ELR (cell line): Measurements from ENCODE around the gene ITPK1.
A peak's percentile ranks its signal among the peaks of the same experiment; 100 is the strongest.

Experiments
- DNase-seq: peaks from one replicate; pipeline ENCODE4 v3.0.0-alpha.2; 2015; ENCODE audit warnings: low read depth

ITPK1 gene

DNA sequence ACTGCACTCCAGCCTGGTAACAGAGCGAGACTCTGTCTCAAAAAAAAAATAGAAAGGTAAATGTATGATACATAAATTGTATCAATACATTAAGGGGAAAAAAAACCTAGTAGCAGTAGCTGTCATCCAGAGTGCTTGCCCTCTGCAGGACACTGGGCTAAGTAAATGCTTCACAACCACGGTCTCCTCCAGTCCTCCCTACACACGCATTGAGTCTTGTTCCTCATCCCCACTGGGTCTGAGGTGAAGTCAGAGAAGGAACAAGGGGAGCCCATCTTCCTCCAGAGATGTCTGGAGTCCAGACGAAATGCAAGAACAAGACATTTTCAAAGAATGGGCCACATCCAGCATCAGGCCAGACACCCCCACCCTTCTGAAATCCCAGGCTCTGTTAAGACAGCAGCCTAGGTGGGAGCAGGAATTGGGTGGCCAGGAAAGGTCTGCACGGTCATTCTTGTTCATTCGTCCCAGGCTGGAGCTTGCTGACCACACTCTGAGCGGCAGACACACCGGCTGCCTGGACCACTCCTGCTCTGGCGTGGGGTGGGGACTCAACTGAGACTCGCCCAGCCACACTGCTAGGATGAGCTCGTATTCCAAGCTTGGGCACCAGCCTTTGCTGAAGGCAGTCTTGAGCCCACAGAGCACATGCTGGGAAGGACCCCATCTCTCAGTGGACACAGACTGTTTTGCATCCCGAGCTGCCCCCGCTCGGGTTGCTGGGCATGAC is 147.3 kb downstream of the ITPK1 start:
- DNase-seq = no peak

GRCh38 chr14:92967346-92967926 is 148.3 kb downstream of the ITPK1 start:
- DNase-seq = no peak

DNA sequence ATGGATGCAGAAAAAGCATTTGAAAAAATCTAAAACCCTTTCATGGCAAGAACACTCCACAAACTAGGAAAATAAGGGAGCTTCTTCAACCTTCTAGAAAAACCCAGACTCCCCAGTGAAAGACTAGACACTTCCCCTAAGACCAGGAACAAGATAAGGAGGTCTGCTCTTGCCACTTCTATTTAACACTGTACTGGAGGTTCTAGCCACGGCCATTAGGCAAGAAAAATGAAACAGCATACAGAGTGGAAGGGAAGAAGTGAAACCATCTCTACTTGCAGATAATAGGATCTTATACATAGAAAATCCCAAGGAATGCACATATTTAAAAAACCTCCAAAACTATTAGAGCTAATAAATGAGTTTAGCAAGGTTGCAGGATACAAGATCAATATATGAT is 150.4 kb downstream of the ITPK1 start:
- DNase-seq = no peak

- no peak for DNase-seq
Observed at GRCh38 chr14:92964124-92965109, 151.3 kb downstream of the ITPK1 start.

DNA sequence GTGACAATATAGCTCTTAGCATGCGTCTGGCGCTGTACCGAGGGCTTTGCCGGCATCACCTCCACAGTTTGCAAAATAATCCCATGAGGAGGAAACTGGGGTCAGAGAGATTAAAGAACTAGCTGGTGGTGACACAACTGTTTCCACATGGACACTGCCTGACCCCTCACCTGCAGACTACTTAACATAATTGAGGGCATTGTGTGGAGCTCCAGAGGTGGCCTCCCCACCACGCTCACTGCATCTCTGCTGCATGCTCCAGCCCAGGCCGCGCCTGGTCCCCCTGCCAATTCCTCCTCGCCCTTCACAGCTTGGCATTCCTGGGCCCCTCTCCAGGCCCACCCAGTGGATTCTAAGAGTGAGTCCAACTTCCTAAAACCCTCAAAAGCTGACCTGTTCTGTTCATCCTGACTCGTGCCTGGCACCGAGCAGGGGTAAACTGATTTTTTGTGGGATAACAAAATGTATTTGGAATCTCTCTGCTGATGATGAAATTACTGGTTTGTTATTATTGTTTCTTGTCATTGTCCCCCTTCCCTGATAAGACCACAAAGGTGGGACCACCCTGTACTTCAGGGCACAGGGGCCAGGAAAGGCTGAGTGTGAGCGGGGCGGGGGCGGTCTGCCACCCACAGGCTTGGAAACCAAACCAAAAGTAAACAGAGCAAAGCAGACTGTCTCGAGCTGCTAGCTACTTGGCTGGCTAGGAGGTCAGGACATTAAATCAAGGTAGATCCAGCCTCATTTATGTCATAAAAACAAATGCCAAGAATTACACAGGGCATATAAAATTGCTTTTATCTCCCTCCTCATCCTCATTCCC is 152.2 kb downstream of the ITPK1 start:
- DNase-seq = no peak

DNA sequence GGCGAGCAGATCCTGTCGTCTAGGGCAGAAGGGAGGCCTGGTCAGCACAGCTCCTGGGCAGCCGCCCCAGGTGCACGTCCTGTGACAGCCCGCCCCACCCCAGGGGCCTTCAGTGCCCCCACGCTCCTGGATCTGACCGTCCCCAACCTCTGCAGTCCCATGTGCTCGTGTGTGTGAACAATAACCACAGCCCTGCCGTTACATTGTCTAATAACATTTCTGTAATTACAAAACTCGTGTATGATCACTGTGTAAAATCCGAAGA is 153.0 kb downstream of the ITPK1 start:
- DNase-seq = no peak

DNA sequence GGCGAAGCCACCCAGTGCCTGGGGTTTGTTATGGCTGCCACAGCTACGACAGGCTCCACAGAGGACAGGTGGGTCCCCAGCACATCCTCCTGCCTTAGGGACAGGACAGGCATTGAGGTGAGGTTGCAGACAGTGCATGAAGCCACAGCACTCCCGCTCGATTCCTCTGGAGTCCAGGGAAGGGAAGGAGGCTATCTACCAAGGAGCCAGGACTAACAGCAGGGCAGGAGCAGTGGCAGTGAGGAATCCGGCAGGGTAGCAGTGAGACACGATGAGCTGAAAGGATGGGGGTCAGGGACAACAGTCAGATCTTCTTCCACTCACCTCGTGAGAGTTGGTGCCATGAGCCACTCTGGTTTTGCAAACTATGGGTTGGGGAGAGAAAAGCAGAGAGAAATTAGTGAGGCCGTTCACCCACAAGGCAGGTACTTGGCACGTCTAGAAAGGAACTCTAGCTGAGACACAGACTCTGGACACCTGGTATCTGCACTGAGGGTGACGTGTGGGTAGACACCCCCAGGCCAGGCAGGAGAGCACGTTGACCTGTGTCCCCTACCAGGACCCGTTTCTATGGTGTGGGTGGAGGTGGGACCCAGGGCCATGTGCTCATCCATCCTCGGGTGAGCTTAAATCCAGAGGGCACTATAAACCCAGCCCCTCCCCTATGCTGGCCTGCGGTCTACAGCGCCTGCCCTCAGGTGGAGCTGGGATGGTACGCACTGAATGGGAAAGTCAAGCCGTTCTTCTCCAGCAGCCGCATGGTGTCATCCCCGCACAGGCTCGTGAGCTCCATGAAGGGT is 153.5 kb downstream of the ITPK1 start:
- no peak for DNase-seq

DNA sequence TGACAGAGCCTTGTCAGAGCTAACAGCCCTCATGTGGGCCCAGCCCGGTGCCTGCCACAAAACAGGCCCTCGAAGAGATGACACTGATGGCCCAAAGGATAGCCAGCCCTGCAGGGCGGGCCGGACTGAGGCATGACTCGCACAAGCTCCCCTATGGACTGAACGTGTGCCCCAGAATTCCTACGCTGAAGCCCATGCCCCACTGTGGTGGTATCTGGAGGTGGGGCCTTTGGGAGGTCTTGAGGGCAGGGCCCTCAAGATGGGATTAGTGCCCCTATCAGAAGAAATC is 154.2 kb downstream of the ITPK1 start:
- DNase-seq = no peak

GRCh38 chr14:92960706-92961566 is 154.8 kb downstream of the ITPK1 start:
- DNase-seq = peak; percentile 87

GRCh38 chr14:92959761-92960680 is 155.7 kb downstream of the ITPK1 start:
- DNase-seq = no peak

- DNase-seq = no peak
Observed at GRCh38 chr14:92959189-92959531, 156.6 kb downstream of the ITPK1 start.

- no peak for DNase-seq
Observed at GRCh38 chr14:92958373-92959188, 157.1 kb downstream of the ITPK1 start.

GRCh38 chr14:92956961-92957360 is 158.8 kb downstream of the ITPK1 start:
- DNase-seq = no peak

DNA sequence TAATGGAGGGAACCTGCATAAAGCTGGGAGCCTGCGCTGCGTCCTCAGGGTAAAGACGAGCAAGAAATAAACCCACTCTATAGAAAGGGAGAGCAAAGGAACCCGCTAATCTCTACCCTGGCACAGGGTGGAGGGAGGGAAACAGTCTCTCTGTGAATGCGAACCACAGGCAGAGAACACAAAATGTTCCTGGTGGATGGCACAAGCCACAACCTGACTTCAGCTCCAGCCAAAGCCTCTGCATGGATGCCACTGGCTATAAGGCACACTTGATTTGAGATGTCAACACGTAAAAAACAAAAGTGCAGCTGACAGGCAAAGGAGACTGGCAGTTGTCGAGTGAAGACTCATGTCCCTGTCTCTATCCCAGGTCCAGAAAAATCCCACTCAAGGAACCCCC is 160.3 kb downstream of the ITPK1 start:
- DNase-seq = no peak

DNA sequence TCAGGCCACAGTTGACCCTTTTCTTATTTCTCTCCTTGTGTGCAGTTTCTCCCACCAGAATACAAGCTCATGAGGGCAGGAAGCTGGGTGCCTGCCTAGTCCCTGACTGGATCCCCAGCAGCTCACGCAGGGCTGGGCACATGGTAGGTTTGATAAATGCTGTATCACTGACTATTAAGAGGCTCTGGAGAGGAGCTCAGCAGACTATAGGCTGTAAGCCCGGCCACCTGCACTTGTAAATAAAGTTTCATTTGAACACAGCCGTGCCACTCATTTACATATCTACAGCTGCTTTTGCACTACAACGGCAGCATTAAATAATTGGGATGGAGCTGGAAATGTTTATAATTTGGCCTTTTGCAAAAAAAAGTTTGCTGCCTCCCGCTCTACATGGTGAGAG is 160.8 kb downstream of the ITPK1 start:
- no peak for DNase-seq

GRCh38 chr14:92953526-92953925 is 162.2 kb downstream of the ITPK1 start:
- no peak for DNase-seq

DNA sequence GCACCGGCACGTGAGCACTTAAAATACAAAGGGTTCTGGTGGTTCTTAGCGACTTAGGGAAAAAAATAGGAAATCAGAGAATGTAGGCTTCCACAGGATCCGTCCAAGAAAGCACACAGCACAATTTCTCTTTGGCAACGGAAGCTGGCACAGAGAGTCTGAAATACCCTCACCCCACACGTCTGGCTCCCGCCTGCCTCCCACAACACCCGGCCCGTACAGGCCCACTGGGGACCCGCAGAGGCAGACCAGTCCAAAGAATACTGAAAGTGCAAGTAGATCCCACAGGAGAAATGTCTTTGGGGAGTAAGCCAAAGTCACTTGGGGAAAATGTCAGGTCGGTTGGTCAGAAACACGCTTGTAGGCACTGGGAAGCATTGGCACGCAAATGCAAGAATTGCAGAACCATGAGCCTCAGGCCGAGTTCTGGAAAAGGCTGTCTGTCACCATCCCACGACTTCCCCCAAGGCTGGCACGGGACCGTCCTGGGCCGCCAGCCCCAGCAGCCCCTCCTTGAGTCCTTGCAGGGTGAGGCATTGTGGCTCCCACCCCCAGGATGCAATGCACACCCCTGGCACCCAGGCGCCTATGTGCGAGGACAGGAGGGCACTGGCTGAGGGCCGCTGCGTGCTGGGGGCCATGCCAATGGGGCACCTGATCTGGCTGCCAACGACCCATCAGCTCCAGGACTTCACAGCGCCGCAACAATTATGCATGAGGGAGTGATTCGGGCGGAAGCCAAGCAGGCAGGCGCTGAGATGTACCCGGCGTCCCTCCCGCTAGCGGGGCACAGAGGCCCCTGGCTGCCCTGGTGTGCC is 163.0 kb downstream of the ITPK1 start:
- DNase-seq = no peak

GRCh38 chr14:92951912-92952471 is 163.7 kb downstream of the ITPK1 start:
- peak; percentile 74 for DNase-seq
